Left kidney (tissue), 2 donors: ENCODE data around the gene APLF. TPM values are rescaled to one million over a fixed set of nuclear protein-coding genes. Genes with fewer than 3 reads are reported as not detected.
"Not testable (repeated sequence)": the region's sequence is repeated elsewhere in the genome, so short reads cannot be mapped to it uniquely, and the experiment has no call there.

Experiments
- DNase-seq: peaks from one replicate; pipeline ENCODE4 v3.0.0-alpha.2; 2013
- polyA plus RNA-seq: library from polyadenylated mRNA; unstranded; fragments of 120-200 nt; gene quantifications from one replicate; pipeline ENCODE4 v1.2.1, GENCODE V29; 2013; ENCODE audit not compliant: insufficient read length

The APLF gene
- polyA plus RNA-seq, 1 donor: 4.8 TPM

GRCh38 chr2:68588589-68588988 lies 121.2 kb downstream of the APLF start:
- no peak for DNase-seq

- DNase-seq: no peak
These were observed 122.6 kb downstream of the APLF start for GRCh38 chr2:68589963-68590362.

- no peak for DNase-seq
These were observed 123.3 kb downstream of the APLF start for GRCh38 chr2:68590702-68591101.

GRCh38 chr2:68591225-68591624 lies 123.8 kb downstream of the APLF start:
- DNase-seq: no peak

- no peak for DNase-seq
These were observed 126.7 kb downstream of the APLF start for GRCh38 chr2:68594041-68594440.

GRCh38 chr2:68594674-68595492 lies 127.5 kb downstream of the APLF start:
- peak; percentile 29 for DNase-seq

- not testable (repeated sequence) for DNase-seq
These were observed 128.1 kb downstream of the APLF start for GRCh38 chr2:68595493-68595785.

- not testable (repeated sequence) for DNase-seq
These were observed 133.1 kb downstream of the APLF start for GRCh38 chr2:68600495-68600894.

- DNase-seq: no peak
These were observed 135.7 kb downstream of the APLF start for GRCh38 chr2:68603059-68603458.

- DNase-seq: no peak
These were observed 136.7 kb downstream of the APLF start for GRCh38 chr2:68604077-68604476.

- no peak for DNase-seq
These were observed 138.6 kb downstream of the APLF start for GRCh38 chr2:68605939-68606338.

- no peak for DNase-seq
These were observed 139.4 kb downstream of the APLF start for GRCh38 chr2:68606759-68607158.

GRCh38 chr2:68607837-68608236 lies 140.5 kb downstream of the APLF start:
- no peak for DNase-seq

- DNase-seq: no peak
These were observed 145.6 kb downstream of the APLF start for GRCh38 chr2:68612765-68613519.

GRCh38 chr2:68620772-68621171 lies 153.4 kb downstream of the APLF start:
- DNase-seq: no peak

- no peak for DNase-seq
These were observed 156.4 kb downstream of the APLF start for GRCh38 chr2:68623820-68624219.

GRCh38 chr2:68627615-68628014 lies 160.2 kb downstream of the APLF start:
- DNase-seq: no peak

Other genes starting within 250 kb of the APLF start
- 71.5 TPM for gene PPP3R1, start 215.1 kb upstream of the APLF start, polyA plus RNA-seq
- 21.5 TPM for gene CNRIP1, start 147.6 kb upstream of the APLF start, polyA plus RNA-seq
- gene PLEK, start 102.3 kb upstream of the APLF start, polyA plus RNA-seq: 4.7 TPM
- gene FBXO48, start 291 bp upstream of the APLF start, polyA plus RNA-seq: 2.3 TPM
- 0.40 TPM for gene PROKR1, start 176.0 kb downstream of the APLF start, polyA plus RNA-seq